CD4-positive, alpha-beta T cell treated with Interleukin-2 at 100 ng/mL for 4 hours (primary cell): ENCODE results near the gene RAB11FIP4.

Experiments
- DNase-seq: peaks from one replicate; pipeline ENCODE4 v3.0.0-alpha.2; 2020; ENCODE audit warnings: low spot score

The RAB11FIP4 gene

DNA sequence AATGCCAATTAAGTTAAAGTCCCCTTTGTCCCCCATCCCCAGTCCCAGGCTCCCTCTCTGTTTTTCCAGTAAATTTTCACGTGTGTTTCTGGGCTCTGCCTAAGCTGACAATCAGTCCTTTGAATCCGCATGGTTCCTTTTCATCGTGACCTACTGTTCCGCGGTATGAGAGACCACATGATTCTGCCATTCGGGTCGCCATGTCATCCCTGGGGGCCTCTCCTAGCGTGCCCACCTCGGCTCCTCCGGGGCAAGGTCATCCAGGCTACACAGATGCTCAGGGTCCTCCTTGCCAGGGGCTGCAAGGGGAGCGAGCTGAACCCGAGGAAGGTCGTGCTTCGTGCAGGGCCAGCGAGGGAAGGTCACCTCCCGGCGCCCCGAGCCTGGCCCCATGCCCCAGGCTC lies 157.6 kb downstream of the RAB11FIP4 start:
- no peak for DNase-seq

DNA sequence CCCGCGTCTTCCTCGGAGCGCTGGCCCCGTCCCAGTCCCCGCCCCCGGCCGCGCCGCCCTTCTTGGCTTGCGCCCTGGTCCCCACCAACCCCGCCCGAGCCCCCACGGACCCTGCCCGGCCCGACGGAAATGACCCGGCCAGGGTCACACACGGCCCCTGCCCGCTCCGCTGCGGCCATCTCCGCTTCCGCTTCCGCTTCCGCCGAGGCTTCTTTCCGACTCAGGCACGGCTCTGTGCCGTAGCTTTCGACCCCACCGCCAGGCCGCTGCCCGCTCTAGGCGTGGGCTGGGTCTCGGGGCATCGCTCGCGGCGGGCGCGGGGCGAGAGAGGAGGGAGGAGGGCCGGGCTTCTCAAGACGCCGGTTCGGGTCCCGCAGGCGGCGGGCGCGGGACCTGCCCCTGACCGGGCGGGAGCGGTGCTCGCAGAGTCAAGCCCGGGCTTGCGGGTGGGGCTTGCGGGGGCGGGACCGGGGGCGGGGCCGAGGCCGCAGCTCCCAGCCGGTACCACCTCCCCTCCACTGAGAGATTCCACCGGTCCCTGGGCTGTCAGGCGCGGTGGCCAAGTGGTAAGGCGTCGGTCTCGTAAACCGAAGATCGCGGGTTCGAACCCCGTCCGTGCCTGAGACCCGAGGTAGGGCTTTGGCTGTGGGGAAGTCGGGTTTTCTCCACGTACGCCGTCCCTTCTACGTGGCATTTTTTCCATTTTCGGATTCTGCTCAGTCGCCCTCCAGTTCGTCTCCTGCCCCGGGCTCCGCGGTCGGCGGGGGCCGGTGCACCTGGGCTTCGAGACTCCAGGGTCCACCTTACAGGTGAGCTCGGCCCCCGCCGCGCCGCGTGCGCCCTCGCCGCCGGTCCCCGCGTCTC lies 158.3 kb downstream of the RAB11FIP4 start:
- peak; percentile 92 for DNase-seq

- no peak for DNase-seq
Observed at GRCh38 chr17:31550389-31551056, 159.0 kb downstream of the RAB11FIP4 start.

GRCh38 chr17:31552568-31552967 lies 161.1 kb downstream of the RAB11FIP4 start:
- DNase-seq, result no peak

DNA sequence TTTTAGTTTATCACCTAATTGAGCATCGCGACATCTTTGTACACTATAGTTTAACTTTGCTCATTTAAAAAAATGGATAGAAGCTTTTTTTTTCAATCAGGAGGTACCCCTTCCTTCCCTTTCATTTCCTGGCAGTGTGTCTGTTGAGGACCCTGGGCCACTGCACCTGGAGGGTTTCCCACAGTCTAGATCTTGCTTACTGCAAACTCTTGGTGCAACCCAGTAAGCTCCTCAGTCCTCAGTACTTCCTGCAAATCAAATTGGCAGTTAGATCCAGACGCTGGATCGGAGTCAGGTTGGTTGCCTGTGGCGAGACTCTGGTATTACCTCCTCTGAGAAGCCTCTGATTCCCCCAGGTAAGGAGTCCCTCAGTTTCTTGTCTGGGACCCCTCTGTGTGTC lies 162.0 kb downstream of the RAB11FIP4 start:
- no peak for DNase-seq

DNA sequence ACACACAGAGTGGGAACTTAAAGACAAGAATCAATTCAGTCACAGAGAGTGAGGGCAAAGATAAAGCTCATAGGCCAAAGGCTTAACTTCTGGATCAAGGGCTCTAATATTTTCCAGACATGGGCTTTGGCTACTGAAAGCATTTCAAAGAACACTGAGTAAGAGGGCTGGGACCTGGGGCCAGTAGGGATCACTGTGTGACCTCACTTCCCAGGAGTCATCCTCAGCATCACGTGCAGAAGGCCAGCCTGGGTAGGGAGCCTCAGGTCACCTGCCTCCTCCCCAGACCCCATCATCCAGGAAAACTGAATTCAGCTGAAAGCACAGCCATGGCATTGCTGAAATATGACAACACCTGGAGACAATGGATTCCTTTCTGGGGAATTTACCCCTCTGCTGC lies 163.5 kb downstream of the RAB11FIP4 start:
- DNase-seq, result no peak

- DNase-seq, result no peak
Observed at GRCh38 chr17:31556969-31557645, 165.6 kb downstream of the RAB11FIP4 start.

DNA sequence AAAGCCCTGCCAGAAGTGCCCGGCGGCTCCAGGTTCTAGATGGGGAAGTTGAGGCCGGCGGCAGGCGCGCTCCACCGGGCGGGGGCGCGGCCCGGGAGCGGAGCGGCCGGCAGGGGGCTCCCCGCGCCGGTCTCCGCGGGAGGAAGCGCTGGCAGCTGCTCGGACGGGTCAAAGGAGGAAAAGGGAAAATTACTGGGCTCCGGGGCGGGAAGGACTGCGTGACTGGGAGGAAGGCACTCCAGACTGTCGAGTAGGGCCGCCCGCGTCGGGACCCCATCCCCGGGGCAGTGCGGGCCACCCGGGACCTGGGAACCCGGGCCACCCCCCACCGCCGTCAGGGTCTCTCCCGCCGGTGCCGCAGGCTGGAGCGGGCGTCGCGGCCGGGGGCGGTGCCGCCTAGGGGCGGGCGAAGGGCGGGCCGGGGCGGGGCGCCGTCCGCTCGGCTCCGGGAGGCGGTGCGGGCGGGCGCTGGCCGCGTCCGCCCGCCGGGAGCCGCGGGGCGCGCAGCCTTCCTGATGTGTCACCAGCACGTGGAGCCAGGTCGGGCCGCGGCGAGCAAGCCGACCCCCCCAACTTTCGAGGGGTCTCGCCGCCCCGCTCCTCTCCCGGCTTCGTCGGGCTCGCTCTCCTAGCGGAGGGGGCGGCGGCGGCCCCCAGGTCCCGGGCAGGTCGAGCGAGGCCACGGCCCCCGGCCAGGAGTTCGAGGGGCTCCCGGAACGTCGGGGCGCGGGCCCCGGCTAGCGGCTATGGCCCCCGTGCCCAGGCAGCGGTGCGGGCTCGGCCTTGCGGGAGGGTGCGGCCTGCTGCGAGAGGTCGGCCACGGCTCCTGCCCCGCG lies 167.5 kb downstream of the RAB11FIP4 start:
- peak; percentile 49 for DNase-seq

DNA sequence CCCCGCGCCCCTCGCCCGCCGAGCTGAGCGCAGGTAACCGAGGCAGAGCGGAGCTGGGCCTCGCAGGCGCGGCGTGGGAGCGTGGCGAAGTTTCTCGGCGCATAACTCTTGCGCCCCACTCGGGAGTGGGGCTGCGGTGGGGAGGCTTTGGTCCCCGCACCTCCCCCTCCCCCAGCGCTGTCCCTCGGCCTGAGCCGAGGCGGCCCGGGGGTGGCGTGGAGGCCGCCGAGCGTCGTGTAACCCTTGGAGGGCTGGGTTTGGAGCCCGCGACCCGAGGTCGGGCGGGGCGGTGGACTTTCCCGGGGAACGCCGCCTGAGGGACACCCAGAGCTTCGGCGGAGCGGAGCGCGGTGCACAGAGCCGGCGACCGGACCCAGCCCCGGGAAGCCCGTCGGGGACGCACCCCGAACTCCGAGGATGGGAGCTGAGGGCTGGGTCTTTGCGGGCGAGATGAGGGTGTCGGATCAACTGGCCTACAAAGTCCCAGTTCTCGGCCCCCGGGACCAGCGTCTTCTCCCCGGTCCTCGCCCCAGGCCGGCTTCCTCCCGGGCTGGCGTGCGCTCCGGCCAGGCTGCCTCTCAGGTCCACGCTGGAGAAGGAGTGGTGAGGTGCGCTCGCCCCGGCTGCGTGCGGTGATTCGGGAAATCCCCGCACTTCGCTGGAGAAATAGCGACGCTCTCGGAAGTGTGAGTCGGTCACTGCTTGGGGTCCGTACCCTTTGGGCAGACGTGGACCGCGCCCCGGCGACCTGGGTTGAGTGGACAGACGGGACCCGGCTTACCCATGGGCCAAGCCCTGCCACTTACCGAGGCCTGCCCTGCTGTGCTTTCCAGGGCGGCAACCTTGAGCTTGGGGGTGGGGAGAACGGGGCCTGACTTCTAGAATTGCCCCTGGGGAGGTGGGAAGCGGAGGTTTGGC lies 168.4 kb downstream of the RAB11FIP4 start:
- no peak for DNase-seq

DNA sequence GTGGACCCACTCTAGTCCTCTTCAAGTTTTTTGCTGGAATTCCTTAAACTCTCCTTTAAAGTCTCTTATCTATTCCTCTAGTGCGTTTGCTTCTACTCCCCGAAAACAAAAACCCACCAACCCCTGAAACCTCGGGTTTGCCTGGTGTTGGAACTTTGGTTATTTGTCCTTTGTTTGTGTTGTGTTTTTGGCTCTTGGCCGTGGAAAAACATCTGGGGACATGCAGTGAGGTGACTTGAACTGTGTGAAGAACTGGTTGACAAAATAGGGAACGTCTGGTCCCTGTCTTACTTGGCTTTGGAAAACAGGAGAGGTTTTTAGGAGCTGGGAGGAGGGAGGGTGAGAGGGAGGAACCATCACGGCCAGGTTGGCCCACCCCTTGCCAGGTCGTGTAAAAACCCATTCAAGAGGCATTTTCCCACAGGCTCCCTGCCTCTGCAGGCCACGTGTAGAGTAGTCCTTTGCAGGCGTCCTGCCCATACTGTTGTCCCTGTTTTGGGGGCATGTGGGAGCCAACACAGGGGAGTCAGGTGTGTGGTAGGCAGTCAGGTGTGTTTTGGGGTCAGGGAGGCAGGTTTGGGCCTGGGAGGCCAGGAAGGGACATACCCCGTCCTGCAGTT lies 169.3 kb downstream of the RAB11FIP4 start:
- DNase-seq, result no peak

DNA sequence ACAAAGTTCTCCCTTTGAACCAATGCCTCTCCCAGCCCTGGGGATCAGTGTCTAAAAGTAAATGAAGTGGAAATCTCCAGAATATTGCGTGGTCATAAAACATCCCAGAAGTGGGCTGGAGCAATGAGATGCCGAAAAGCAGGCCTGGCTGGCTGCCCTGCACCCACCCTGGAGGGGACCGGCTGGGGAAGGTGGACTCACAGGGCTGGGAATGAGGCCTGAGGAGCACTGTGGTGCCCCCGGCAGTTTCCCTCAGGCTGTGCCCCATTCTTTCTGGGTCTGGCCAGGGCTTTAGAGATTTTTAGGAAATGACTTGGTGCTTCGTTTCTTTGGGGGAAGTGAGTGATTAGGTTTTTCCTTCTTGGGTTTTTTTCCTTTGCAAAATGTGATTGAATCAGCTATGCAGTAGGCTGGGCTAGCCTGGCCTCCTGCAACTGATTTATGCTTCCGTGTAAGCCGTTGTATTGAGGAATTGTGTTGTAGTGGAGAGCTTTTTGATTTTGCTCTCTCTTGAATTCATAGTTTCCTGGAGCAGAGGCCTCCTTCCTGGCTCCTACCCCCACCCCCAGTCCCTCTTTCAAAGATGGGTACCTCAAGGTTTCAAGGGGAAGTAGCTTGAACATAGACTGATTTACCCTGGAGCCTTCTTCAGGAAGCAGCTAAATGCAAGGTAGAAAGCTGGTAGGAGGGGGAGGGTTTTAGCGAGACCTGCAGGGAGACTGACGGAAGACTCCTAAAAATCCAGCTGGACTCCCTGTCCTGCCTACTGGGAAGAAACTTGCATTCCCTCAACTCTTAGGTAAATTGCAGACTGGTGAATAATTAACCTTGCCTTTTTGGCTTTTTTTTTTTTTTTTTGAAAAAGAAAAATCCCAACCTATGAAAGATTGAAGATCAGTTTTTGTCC lies 170.2 kb downstream of the RAB11FIP4 start:
- DNase-seq, result no peak

DNA sequence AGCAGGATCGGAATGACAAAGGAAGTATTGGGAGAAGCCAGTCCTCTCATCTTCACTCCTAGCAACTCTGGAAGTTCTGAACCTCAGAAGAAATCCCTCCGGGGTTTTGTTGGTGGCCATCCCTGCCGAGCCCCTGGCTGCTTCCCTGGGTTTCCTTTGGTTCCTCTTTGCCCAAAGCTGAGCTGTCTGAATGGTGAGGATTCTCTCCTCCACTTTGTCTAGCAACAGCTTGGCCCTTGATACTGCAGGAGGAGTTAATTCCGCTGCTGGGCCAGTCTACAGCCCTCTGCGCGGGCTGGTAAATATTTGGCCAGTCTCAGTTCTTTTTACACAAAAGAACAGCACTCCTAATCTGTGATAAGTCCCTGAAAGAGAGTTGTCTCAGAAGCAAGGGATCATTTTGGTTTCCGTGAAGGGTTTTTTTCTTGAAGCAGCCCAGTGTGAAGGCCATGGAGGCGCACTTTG lies 170.9 kb downstream of the RAB11FIP4 start:
- DNase-seq, result no peak

DNA sequence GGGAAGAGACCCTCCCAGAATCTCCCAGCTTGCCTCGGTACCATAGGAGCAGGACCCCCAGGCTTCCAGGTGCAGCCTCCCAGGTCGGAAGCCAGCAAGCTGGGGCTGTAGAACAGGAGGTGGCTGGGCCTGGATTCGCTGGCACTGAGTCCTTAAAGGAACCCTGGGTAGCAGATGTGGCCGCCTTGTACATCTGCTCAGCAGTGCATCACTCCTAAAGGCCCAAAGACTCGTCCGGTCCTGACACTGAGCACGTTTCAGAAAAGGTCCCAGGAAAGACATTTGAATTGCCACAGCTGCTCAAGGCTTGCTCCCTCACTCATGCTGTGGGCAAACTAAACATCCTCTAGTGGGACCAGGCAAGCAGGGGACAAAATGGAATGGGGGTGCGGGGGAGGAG lies 172.8 kb downstream of the RAB11FIP4 start:
- no peak for DNase-seq

DNA sequence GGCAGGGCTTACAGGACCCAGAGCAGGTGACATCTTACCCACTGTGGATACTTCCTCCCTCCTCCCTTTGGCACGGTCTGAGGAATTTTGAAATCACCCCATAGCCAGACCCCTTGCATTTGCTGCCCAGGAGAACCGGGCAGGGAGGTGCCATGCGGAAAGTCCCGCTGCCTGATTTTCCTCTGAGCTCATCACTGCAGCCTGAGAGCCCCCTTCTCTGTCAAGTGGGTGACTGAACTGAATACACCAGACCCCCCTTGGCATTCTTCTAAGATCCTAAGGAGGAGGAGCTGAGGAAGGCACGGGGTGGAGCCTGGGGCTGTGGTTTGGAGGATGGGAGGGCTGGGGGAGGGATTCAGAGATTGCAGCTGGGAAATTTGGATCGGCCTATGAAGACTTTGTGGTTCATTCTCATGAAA lies 173.4 kb downstream of the RAB11FIP4 start:
- DNase-seq, result no peak

GRCh38 chr17:31565652-31566051 lies 174.2 kb downstream of the RAB11FIP4 start:
- no peak for DNase-seq

- no peak for DNase-seq
Observed at GRCh38 chr17:31566247-31566991, 174.9 kb downstream of the RAB11FIP4 start.

DNA sequence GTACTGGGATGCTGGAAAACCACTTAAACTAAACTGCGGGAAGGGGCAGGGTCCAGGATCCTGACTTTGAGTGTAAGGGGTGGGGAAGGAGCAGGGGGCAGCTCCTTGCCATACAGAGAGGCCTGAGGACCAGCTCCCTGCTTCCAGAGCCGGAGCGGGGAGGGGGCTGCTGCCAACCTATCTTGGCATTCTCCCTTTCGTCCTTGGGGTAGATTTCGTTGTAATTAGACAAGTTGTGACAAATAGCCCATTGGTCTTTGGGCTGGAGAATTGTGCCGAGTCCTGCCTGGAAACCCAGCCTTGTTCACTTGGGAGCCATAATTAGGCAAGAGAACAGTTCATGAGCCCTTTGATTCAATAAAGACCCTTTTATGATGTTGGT lies 175.5 kb downstream of the RAB11FIP4 start:
- no peak for DNase-seq

GRCh38 chr17:31568121-31568520 lies 176.6 kb downstream of the RAB11FIP4 start:
- no peak for DNase-seq

- DNase-seq, result no peak
Observed at GRCh38 chr17:31568539-31568938, 177.1 kb downstream of the RAB11FIP4 start.
